Measurements from ENCODE around the gene RAB19. TPM values are rescaled to one million over a fixed set of nuclear protein-coding genes. Genes with fewer than 3 reads are reported as not detected.
"Not testable (repeated sequence)": the region's sequence is repeated elsewhere in the genome, so short reads cannot be mapped to it uniquely, and the experiment has no call there.

RAB19 gene
- total RNA-seq, 1 donor from 2014 or later: not detected

GRCh38 chr7:140441519-140441918, 37.7 kb downstream of the RAB19 start:
- ATAC-seq (no peak), DNase-seq (ENCODE audit: low spot score) (no peak)
- intact Hi-C loops (cut with DNase I): no loop called here

GRCh38 chr7:140446467-140446866, 42.6 kb downstream of the RAB19 start:
- ATAC-seq: no peak
- intact Hi-C loops (cut with DNase I): no loop called here
- DNase-seq (ENCODE audit: low spot score): no peak

GRCh38 chr7:140447841-140448240, 44.0 kb downstream of the RAB19 start:
- no peak for ATAC-seq
- no peak for DNase-seq (ENCODE audit: low spot score)
- intact Hi-C loops (cut with DNase I): no loop called here

- DNase-seq (ENCODE audit: low spot score) (no peak), ATAC-seq (no peak)
- intact Hi-C loops (cut with DNase I): no loop called here
Measured at GRCh38 chr7:140448781-140449480, 45.1 kb downstream of the RAB19 start.

- ATAC-seq (no peak), DNase-seq (ENCODE audit: low spot score) (no peak)
- intact Hi-C loops (cut with DNase I): no loop called here
Measured at GRCh38 chr7:140451716-140452115, 47.9 kb downstream of the RAB19 start.

- no peak for ATAC-seq
Measured at GRCh38 chr7:140453273-140453672, 49.4 kb downstream of the RAB19 start.

GRCh38 chr7:140453785-140454656, 50.2 kb downstream of the RAB19 start:
- intact Hi-C loops (cut with DNase I); DNase-seq (ENCODE audit: low spot score); ATAC-seq: not testable (repeated sequence)

More at GRCh38 chr7:140453273-140453672, 49.4 kb downstream of the RAB19 start:
- no peak for DNase-seq (ENCODE audit: low spot score)
- intact Hi-C loops (cut with DNase I): no loop called here

GRCh38 chr7:140454657-140455015, 50.8 kb downstream of the RAB19 start:
- intact Hi-C loops (cut with DNase I): no loop called here

GRCh38 chr7:140455743-140456142, 51.9 kb downstream of the RAB19 start:
- DNase-seq (ENCODE audit: low spot score) (no peak), ATAC-seq (no peak)
- intact Hi-C loops (cut with DNase I): no loop called here

More at GRCh38 chr7:140454657-140455015, 50.8 kb downstream of the RAB19 start:
- ATAC-seq (no peak), DNase-seq (ENCODE audit: low spot score) (no peak)

- intact Hi-C loops (cut with DNase I): no loop called here
- DNase-seq (ENCODE audit: low spot score): no peak
Measured at GRCh38 chr7:140456551-140457051, 52.7 kb downstream of the RAB19 start.

GRCh38 chr7:140458201-140458600, 54.3 kb downstream of the RAB19 start:
- intact Hi-C loops (cut with DNase I): no loop called here
- DNase-seq (ENCODE audit: low spot score) (no peak), ATAC-seq (no peak)

More at GRCh38 chr7:140456551-140457051, 52.7 kb downstream of the RAB19 start:
- ATAC-seq: no peak

- DNase-seq (ENCODE audit: low spot score) (no peak), ATAC-seq (no peak)
- intact Hi-C loops (cut with DNase I): no loop called here
Measured at GRCh38 chr7:140458916-140459315, 55.1 kb downstream of the RAB19 start.

GRCh38 chr7:140463111-140463510, 59.3 kb downstream of the RAB19 start:
- DNase-seq (ENCODE audit: low spot score): no peak
- no peak for ATAC-seq
- intact Hi-C loops (cut with DNase I): no loop called here

- DNase-seq (ENCODE audit: low spot score): no peak
- ATAC-seq: no peak
- intact Hi-C loops (cut with DNase I): no loop called here
Measured at GRCh38 chr7:140475747-140476333, 72.0 kb downstream of the RAB19 start.

GRCh38 chr7:140476698-140477261, 72.9 kb downstream of the RAB19 start:
- intact Hi-C loops (cut with DNase I): no loop called here

More at GRCh38 chr7:140476698-140477261, 72.9 kb downstream of the RAB19 start:
- DNase-seq (ENCODE audit: low spot score): no peak
- no peak for ATAC-seq
